ENCODE results near the gene PRKCI.

DNA sequence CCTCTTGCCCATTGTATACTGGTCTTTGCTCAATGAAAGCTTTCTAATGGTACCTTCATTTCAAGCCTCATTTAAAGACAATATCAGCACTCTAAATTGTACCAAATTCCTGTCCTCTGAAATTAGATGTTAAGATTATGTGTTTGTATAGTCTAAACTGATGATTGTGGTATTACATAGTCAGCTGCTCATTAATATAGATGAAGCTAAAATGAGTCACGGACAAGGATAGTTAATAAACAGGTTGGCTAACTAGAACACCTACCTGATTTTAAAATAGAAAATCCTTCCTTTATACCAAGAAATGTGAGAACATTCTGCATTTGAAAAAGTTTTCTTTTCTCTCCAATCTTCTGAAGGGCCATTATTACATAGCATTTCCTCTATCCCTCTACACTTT, 2.9 kb downstream of the PRKCI start:
- no peak for TF ChIP-seq EZH2 (IDR thresholded peaks at IDR 0.05; ENCODE audit: borderline replicate concordance, insufficient read depth, low read depth, low read length, poor library complexity, severe bottlenecking)
- TF ChIP-seq, protein P1, sequence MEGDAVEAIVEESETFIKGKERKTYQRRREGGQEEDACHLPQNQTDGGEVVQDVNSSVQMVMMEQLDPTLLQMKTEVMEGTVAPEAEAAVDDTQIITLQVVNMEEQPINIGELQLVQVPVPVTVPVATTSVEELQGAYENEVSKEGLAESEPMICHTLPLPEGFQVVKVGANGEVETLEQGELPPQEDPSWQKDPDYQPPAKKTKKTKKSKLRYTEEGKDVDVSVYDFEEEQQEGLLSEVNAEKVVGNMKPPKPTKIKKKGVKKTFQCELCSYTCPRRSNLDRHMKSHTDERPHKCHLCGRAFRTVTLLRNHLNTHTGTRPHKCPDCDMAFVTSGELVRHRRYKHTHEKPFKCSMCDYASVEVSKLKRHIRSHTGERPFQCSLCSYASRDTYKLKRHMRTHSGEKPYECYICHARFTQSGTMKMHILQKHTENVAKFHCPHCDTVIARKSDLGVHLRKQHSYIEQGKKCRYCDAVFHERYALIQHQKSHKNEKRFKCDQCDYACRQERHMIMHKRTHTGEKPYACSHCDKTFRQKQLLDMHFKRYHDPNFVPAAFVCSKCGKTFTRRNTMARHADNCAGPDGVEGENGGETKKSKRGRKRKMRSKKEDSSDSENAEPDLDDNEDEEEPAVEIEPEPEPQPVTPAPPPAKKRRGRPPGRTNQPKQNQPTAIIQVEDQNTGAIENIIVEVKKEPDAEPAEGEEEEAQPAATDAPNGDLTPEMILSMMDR (IDR thresholded peaks at IDR 0.05), result no peak
